GM12872 (cell line): ENCODE data around the gene PPP1R14B.

Source experiments
- TF ChIP-seq, protein P1 (sequence below): IDR thresholded peaks from 3 replicates; pipeline ENCODE4 v1.5.1; 2011; ENCODE audit warnings: low read depth, mild to moderate bottlenecking, low read length, moderate library complexity; ENCODE audit not compliant: insufficient read depth

Gene PPP1R14B

DNA sequence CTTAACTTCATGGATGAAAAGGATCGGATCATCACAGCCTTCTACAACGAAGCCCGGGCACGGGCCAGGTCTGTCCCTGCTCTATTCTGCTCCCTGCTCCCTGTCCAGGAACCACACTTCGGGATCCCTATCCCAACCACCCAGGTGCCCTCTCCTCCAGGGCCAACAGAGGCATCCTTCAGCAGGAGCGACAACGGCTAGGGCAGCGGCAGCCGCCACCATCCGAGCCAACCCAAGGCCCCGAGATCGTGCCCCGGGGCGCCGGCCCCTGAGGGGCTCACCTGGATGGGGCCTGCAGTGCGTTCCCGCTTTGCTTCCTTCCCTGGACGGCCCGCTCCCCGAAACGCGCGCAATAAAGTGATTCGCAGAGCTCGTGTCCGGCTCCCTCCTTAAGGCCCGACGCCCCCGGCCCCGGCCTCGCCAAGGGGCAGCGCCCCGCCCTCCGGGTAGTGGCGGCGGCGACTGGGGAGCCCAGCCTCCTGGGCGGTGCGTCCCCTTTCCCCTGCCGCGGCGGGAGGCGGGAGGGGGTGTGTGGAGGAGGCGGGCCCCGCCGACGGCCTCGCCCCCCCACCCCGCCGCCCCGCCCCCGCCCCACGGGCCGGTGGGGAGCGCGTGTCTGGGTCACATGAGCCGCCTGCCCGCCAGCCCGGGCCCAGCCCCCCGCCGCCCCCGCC, 12.7 kb downstream of the PPP1R14B start, which contains the start of gene VEGFB:
Gene VEGFB (plus strand): TSS at position 672 of the 674 bp plus-strand sequence. CDS start 250 bp downstream, outside the sequence.
- TF ChIP-seq, protein P1, sequence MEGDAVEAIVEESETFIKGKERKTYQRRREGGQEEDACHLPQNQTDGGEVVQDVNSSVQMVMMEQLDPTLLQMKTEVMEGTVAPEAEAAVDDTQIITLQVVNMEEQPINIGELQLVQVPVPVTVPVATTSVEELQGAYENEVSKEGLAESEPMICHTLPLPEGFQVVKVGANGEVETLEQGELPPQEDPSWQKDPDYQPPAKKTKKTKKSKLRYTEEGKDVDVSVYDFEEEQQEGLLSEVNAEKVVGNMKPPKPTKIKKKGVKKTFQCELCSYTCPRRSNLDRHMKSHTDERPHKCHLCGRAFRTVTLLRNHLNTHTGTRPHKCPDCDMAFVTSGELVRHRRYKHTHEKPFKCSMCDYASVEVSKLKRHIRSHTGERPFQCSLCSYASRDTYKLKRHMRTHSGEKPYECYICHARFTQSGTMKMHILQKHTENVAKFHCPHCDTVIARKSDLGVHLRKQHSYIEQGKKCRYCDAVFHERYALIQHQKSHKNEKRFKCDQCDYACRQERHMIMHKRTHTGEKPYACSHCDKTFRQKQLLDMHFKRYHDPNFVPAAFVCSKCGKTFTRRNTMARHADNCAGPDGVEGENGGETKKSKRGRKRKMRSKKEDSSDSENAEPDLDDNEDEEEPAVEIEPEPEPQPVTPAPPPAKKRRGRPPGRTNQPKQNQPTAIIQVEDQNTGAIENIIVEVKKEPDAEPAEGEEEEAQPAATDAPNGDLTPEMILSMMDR: no peak

DNA sequence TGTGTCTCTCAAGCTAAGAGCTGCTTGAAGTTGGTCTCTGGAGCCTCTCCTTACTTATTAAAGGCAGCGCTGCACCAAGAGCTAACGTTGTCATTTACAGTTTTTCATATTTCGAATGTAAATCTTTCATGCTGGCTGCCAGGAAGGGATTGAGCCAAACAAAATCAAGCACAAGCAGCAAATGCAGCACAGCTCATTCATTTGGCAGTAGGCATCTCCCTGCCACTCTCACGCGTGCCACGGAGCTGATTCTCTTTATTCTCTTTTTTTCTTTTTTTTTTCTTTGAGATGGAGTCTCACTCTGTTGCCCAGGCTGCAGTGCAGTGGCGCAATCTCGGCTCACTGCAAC, 13.8 kb downstream of the PPP1R14B start:
- TF ChIP-seq, protein P1: no peak

DNA sequence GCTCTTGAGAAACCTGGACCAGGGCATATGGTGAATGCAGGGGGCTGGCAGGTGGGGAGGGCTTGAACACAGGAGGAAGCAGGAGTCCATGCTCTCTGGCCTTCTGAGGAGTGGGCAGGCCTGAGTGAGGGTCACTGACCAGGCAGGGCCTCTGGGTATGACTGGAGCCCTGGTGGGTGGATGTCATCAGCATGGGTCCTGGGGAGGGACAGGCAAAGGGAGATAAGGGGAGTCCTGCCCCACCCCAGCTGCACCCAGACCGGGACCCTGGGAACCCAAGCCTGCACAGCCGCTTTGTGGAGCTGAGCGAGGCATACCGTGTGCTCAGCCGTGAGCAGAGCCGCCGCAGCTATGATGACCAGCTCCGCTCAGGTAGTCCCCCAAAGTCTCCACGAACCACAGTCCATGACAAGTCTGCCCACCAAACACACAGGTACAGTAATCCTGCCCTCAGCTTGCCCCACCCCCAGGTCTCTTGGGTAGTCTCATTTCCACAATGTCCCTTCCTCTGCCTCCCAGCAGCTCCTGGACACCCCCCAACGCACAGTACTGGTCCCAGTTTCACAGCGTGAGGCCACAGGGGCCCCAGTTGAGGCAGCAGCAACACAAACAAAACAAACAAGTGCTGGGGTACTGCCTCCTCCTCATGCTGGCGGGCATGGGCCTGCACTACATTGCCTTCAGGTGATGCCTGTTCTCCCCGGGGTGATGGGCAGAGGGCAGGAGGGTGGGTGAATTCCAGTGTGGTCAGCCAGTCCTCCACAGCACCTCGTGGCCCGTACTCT, 14.4 kb downstream of the PPP1R14B start:
- TF ChIP-seq, protein P1: no peak

DNA sequence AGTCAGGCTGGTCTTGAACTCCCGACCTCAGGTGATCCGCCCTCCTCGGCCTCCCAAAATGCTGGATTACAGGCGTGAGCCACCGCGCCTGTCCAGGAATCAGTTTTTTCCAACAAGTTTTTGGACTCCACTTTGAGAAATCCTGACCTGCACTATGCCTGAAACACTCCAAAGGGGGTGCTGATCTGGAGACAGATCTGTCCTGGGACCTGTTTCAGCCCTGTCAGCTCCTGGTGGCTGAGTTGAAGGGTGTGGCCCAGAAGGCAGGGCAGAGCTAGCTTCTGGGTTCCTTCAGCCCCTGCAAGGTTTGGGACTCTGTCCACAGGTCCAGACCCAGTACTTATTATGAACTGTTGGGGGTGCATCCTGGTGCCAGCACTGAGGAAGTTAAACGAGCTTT, 15.2 kb downstream of the PPP1R14B start:
- TF ChIP-seq, protein P1: no peak

DNA sequence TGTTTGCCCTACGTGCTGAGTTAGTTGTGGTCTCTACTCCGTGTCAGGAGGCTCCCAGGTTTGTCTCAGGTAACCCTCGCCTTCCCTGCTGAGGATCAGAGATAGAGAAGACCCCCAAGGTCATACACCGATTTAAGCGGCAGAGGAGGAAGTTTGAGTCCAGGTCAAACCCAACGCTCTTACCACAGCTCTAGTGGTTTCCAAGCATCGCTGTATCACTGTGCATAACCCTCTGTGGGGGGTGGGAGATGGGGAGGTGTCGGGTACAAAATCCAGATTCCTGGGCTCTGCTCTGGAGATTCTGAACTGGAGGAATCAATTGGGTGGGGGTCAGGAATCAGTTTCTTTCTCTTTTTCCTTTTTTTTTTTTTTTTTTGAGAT, 15.8 kb downstream of the PPP1R14B start:
- TF ChIP-seq, protein P1: no peak

DNA sequence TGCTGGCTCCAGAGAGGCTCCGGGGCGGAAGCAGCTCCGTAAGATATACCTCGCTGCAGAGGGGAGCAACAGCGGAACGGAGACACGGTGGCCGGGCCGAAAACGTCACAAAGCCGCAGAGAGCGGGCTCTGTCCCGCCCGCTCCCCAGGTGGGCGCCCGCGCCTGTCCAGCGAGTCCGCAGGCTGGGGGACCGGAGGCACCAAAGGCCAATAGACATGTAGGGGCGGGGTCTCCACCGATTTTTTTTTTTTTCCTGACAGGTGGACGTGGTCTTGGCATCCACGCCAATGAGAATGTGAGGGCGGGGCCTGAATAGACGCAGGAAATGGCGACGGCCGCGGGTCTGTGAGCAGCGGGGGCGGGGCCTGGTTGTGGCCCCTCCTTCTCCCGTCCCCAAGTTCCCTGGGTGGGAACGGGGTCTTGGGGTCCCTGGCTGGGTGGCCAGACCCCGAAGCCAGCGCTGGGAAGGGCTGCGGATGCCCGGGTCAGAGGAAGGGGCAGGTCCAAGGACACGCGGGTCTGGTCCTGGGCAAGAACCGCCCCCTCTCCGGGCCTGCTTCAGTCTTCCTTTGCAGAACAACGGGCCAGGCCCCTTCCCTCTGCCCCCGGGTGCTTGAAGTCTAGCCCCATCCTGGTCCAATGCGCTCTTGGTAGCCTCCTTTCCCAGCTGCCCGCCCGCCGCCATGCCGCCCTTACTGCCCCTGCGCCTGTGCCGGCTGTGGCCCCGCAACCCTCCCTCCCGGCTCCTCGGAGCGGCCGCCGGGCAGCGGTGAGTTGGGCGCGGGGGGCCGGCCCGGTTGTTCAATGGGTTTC, 16.4 kb downstream of the PPP1R14B start, which contains the start of gene DNAJC4:
Gene DNAJC4 (plus strand): TSS at position 378 of the 814 bp plus-strand sequence. CDS start 307 bp downstream, at position 685.
- TF ChIP-seq, protein P1: no peak

DNA sequence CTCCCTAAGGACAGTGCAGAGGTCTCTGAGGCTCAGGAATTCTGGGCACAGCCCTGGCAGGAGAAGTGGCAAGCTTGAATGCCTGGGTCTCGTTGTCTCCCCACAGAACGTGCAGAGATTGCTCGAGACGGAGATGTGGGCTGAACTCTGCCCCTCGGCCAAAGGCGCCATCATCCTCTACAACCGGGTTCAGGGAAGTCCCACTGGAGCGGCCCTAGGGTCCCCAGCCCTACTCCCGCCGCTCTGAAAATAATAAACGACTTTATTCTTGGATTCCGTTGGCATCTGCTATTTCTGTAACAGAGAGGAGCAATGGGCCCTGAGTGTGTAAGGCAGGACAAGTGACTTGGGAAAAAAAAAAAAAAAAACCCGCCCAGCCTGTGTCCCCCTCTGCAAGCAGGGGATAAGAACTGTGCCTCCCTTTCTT, 17.0 kb downstream of the PPP1R14B start:
- TF ChIP-seq, protein P1: no peak
